CD4-positive, alpha-beta T cell treated with Interleukin-10 for 1 hour (primary cell): ENCODE data around the gene RANBP3L.

Source experiments
- DNase-seq: peaks from one replicate; pipeline ENCODE4 v3.0.0-alpha.2; 2020

RANBP3L gene

GRCh38 chr5:36242534-36243485, 58.9 kb downstream of the RANBP3L start:
- no peak for DNase-seq

GRCh38 chr5:36241631-36242533, 59.8 kb downstream of the RANBP3L start, which contains the start of gene NADK2:
NADK2 (minus strand) TSS chr5:36241925; CDS start chr5:36241798, 127 bp downstream.
- peak; percentile 96 for DNase-seq

- peak; percentile 23 for DNase-seq
Measured at GRCh38 chr5:36240779-36241630, 60.7 kb downstream of the RANBP3L start.

- no peak for DNase-seq
Measured at GRCh38 chr5:36239370-36240293, 62.1 kb downstream of the RANBP3L start.

- DNase-seq, result no peak
Measured at GRCh38 chr5:36238502-36239295, 63.0 kb downstream of the RANBP3L start.

GRCh38 chr5:36237751-36238150, 64.0 kb downstream of the RANBP3L start:
- DNase-seq, result no peak

GRCh38 chr5:36236801-36237200, 64.9 kb downstream of the RANBP3L start:
- DNase-seq, result no peak

- no peak for DNase-seq
Measured at GRCh38 chr5:36232533-36232932, 69.2 kb downstream of the RANBP3L start.

- no peak for DNase-seq
Measured at GRCh38 chr5:36230151-36230790, 71.4 kb downstream of the RANBP3L start.

GRCh38 chr5:36228505-36228904, 73.2 kb downstream of the RANBP3L start:
- no peak for DNase-seq

- no peak for DNase-seq
Measured at GRCh38 chr5:36227046-36227445, 74.7 kb downstream of the RANBP3L start.

GRCh38 chr5:36222620-36223019, 79.1 kb downstream of the RANBP3L start:
- DNase-seq, result no peak

GRCh38 chr5:36217988-36218387, 83.7 kb downstream of the RANBP3L start:
- DNase-seq, result no peak

- DNase-seq, result no peak
Measured at GRCh38 chr5:36217567-36217966, 84.1 kb downstream of the RANBP3L start.

GRCh38 chr5:36215910-36216309, 85.8 kb downstream of the RANBP3L start:
- DNase-seq, result no peak

- DNase-seq, result no peak
Measured at GRCh38 chr5:36214436-36214835, 87.3 kb downstream of the RANBP3L start.

- DNase-seq, result no peak
Measured at GRCh38 chr5:36209664-36210063, 92.0 kb downstream of the RANBP3L start.

GRCh38 chr5:36208786-36209185, 92.9 kb downstream of the RANBP3L start:
- no peak for DNase-seq

GRCh38 chr5:36206913-36207312, 94.8 kb downstream of the RANBP3L start:
- DNase-seq, result no peak

GRCh38 chr5:36205329-36205728, 96.4 kb downstream of the RANBP3L start:
- no peak for DNase-seq
